A549 treated with ZK216348 at 1 μM for 4 hours (cell line): ENCODE measurements around the gene GCNT4. TPM values are rescaled to one million over a fixed set of nuclear protein-coding genes. Genes with fewer than 3 reads are reported as not detected.

Experiments used
- total RNA-seq: library from RNA; stranded (reverse); fragments of 200-300 nt; extraction: Qiagen RNA extraction; gene quantifications from 5 replicates; pipeline ENCODE4 v1.2.3, GENCODE V29; 2022; ENCODE audit warnings: low read depth

Gene GCNT4, protein sequence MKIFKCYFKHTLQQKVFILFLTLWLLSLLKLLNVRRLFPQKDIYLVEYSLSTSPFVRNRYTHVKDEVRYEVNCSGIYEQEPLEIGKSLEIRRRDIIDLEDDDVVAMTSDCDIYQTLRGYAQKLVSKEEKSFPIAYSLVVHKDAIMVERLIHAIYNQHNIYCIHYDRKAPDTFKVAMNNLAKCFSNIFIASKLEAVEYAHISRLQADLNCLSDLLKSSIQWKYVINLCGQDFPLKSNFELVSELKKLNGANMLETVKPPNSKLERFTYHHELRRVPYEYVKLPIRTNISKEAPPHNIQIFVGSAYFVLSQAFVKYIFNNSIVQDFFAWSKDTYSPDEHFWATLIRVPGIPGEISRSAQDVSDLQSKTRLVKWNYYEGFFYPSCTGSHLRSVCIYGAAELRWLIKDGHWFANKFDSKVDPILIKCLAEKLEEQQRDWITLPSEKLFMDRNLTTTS
- total RNA-seq = 0.33 to 0.72 TPM (median 0.34 TPM) in 5 replicates

DNA sequence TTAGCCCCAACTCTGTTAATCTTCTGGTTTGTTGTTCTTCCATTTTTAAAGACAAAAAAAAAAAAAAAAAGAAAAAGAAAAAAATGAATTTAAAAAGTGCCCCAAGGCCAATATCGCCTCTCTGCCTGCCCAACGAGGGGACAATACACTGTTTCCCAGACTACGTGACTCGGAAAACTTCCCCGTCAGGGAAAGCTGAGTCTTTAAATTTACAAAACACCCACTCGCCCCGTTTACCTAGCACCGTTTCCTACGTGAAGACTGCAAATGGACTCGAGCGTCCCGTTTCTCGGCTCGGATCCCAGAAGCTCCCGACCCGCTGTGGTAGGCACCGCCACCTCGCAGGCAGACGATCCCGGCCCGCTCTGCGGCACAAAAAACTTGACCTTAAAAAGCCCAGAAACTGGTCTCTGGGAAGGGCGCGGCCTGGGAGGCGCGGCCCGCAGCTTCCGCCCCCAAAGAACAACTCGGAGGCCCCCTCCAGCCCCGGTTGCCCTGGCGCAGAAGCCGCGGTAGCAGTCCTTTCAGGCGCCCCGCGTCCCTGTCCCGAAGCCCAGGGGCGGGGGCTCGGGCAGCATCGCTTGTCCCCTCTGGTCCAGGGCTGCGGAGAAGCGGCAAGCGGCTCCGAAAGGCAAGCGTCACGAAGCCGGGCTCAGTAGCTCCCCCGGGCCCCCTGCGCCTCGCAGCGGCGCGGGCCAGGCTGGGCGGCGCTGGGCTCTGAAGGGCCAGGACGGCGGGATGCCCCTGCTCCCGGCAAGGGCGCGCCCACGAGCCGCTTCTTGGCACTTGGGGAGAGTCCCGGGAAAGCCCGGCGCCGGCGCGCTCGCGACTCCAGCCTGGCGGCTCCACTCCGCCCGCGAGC lies at the start of gene GCNT4:
Gene GCNT4, minus strand, starts transcription at position 367 of the 862 bp plus-strand sequence. CDS start 22,521 bp downstream, outside the sequence.

Other genes starting within 250 kb of the GCNT4 start
- 3.1 to 8.6 TPM (median 6.5 TPM) in 5 replicates for gene FAM169A, start 186.2 kb downstream of the GCNT4 start, total RNA-seq
- 0.05 to 0.08 TPM (median 0.06 TPM) in 5 replicates for gene ANKRD31, start 184.3 kb upstream of the GCNT4 start, total RNA-seq